GM12801 (cell line): ENCODE data around the gene TM9SF1.

Source experiments
- CTCF ChIP-seq: IDR thresholded peaks from one replicate; pipeline ENCODE4 v1.5.1; 2011; ENCODE audit warnings: control low read depth; ENCODE audit not compliant: insufficient read length; ENCODE audit errors: extremely low read depth

TM9SF1 gene

GRCh38 chr14:24232121-24232644 lies 36.9 kb upstream of the TM9SF1 start, which contains the start of gene NEDD8:
Gene NEDD8 (minus strand): TSS chr14:24232367. CDS start chr14:24232267, 100 bp downstream.
- TF ChIP-seq CTCF = no peak

- TF ChIP-seq CTCF = no peak
Measured at GRCh38 chr14:24231263-24232120, 36.3 kb upstream of the TM9SF1 start.

- TF ChIP-seq CTCF = no peak
Measured at GRCh38 chr14:24228902-24229301, 33.7 kb upstream of the TM9SF1 start.

GRCh38 chr14:24226473-24226872 lies 31.2 kb upstream of the TM9SF1 start:
- TF ChIP-seq CTCF = no peak

GRCh38 chr14:24224618-24225071 lies 29.4 kb upstream of the TM9SF1 start:
- TF ChIP-seq CTCF = no peak

GRCh38 chr14:24219521-24219920 lies 24.3 kb upstream of the TM9SF1 start:
- no peak for TF ChIP-seq CTCF

GRCh38 chr14:24219080-24219479 lies 23.8 kb upstream of the TM9SF1 start:
- TF ChIP-seq CTCF = no peak
